ENCODE results near the gene ITPR2.
"Not testable (repeated sequence)": the region's sequence is repeated elsewhere in the genome, so short reads cannot be mapped to it uniquely, and the experiment has no call there.

ITPR2 gene

DNA sequence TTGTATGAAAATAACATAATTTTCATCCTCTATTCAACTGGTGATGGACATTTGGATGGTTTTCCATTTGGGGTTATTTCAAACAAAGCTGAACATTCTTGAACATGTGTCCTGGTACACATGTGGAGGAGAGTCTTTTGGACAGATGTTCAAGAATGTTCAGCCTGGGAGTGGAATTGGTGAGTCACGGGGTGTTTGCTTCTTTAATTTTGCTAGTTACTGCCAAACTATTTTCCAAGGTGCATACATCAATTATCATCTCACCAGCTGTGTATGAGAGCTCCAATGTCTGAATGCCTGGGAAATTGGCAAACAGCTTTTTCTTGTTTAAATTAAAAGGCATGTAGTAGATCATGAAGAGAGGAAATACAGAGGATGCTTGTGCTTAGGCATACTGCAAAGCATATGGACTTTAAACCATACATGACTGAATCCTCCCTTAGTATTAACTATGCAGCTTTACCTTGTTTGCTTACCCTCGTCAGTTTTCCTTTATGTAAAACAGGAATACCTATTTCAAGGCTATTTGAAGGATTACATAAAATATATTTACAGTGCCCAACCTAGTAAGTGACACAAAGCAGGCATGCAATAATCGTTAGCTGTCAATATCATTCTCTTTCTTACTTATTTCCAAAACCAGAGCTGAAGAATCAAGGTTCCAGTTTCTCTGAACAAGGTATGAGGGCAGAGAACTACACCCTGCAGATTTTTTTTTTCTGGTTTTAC lies 152.1 kb downstream of the ITPR2 start:
- in situ Hi-C loops (cut with MboI; ENCODE audit: low sequenced_read_pairs), result no loop called here

DNA sequence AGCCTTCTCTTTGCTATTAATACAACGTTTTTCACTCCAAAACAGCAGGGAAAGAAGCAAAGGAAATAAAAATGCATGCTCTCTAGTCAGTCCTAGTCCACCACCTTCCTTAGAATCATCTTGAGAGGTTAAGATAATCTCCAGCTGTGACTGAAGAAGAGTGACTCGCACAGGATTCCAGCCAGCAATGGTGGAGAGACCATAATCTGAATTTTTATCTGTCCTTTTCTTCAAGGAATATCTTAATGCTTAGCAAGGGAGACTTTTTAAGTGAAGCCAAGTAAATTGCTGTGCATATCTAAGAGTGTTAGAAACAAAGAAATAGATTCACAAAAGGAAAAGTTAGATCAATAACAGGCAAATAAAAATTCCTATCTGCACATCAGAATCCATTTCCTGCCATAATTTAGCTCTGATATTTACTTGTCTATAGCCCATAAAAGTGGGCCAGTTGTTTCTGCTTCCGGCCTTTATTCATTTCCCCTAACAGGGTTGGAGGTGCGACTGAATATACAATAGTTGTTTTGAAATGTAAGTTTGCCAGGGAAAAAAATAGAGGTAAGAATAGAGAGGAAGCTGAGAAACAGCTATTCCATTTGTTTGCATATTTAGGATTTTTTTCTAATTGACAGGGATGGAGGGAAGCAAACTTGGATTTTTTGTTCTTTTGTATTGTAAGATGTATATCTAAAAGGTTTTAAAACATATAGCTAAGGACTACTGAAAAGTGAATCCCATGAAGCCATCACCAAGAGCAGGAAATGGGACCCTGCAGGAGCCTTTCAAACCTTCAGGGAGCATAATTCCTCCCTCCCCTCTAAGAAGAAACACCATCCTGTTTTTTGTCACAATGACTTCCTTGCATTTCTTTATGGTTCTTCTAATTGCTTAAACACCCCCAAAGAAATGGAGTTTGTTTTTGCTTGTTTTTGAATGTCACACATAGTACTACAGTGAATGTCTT lies 154.0 kb downstream of the ITPR2 start:
- in situ Hi-C loops (cut with MboI; ENCODE audit: low sequenced_read_pairs), result no loop called here

GRCh38 chr12:26671487-26671886 lies 161.5 kb downstream of the ITPR2 start:
- in situ Hi-C loops (cut with MboI; ENCODE audit: low sequenced_read_pairs), result not testable (repeated sequence)

DNA sequence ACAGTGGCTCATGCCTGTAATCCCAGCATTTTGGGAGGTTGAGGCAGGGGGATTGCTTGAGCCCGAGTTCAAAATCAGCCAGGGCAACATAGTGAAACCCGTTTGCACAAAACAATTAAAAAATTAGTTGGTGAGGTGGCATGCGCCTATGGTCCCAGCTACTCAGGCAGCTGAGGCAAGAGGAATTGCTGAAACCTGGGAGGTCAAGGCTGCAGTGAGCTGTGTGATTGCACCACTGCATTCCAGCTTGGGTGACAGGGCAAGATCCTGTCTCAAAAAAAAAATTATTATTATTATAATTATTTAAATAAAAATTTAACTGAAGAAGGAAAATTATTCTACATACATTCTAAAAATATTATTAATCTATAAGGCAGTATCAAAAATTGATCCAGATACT lies 164.1 kb downstream of the ITPR2 start:
- in situ Hi-C loops (cut with MboI; ENCODE audit: low sequenced_read_pairs), result no loop called here

GRCh38 chr12:26668230-26668629 lies 164.8 kb downstream of the ITPR2 start:
- in situ Hi-C loops (cut with MboI; ENCODE audit: low sequenced_read_pairs), result no loop called here

- in situ Hi-C loops (cut with MboI; ENCODE audit: low sequenced_read_pairs), result no loop called here
Measured at GRCh38 chr12:26666286-26666685, 166.7 kb downstream of the ITPR2 start.

- in situ Hi-C loops (cut with MboI; ENCODE audit: low sequenced_read_pairs), result no loop called here
Measured at GRCh38 chr12:26661399-26661798, 171.6 kb downstream of the ITPR2 start.

DNA sequence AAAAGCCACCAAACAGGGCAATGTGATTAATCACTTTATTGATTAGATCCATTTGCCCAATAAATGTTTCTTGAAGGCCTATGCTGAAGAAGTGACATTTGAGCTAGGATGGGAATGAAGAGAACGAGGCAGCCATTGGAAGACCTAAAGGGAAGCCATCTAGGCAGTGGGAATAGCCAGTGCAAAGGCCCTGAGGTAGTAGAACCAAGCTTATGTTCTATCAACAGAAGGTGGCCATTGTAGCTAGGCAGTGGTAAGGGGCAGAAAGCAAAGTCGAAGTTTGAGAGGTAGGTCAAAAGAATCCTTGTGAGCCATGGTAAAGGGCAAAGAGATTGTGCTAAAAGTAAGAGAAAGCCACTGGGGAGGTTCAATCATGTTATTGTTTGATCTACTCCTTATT lies 173.1 kb downstream of the ITPR2 start:
- in situ Hi-C loops (cut with MboI; ENCODE audit: low sequenced_read_pairs), result no loop called here

DNA sequence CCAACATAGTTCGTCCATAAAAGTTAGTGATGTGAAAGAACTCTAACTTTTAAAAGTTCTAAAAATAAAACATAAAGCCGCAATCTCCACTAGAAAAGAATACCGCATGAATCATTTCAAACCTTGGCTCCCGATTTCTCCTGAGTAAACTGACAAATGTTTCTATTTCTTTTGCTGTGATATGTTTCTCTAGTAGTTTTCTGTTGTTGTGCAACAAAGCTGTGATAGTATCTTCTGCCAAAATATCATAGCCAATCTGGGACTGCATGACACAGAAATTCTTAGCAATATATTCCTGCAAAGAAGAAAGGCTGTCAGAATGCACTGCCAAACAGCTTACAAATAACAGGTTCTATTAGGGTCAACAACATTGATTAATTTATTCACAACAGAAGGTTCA lies 174.0 kb downstream of the ITPR2 start:
- in situ Hi-C loops (cut with MboI; ENCODE audit: low sequenced_read_pairs), result no loop called here

GRCh38 chr12:26654623-26655022 lies 178.4 kb downstream of the ITPR2 start:
- in situ Hi-C loops (cut with MboI; ENCODE audit: low sequenced_read_pairs), result no loop called here

DNA sequence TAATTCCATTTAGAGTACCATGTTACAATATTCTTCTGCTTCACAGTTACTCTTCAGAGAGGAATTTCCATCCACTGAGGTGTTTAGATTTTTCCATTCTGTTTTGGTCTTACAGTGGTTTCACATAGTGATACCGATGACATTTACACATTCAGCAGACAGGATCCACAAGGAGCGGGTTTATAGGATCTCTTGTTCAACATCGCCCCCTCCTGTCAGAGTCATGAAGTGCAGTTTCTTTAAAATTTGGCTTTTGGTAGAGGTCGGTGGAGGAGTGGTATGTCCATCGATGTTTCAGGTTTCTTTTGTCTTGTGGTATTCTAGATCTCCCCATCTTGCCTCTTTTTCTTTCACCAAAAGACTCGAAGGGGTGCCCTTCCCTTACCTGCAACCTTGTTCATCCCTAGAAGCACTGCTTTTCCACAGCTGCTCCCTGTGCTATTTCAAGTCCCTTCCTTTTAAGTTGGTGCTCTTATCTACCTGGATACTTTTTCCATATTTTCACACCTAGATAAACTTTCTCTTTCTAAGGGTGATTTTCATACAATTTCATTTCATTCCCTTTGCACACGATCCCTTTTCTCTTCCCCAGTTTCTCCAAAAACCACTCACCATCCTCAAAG lies 181.3 kb downstream of the ITPR2 start:
- in situ Hi-C loops (cut with MboI; ENCODE audit: low sequenced_read_pairs), result no loop called here

DNA sequence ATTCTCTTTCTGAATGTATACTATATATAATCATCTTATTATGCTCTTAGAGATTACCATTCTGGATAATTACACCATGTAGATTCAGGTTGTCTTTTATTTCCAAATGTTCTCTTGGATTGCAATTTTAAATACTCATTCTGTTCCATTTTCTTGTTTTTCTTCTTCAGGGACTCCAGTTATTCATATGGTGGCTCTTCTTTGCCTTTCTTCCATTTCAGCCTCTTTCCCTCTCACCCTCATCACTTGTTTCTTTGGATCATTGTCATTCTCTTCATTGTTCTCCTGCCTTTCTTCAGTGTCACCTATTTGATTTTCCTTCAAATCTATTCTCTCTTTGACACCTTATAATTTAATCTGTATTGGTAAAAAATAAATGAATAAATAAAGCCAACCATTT lies 182.0 kb downstream of the ITPR2 start:
- in situ Hi-C loops (cut with MboI; ENCODE audit: low sequenced_read_pairs), result no loop called here

DNA sequence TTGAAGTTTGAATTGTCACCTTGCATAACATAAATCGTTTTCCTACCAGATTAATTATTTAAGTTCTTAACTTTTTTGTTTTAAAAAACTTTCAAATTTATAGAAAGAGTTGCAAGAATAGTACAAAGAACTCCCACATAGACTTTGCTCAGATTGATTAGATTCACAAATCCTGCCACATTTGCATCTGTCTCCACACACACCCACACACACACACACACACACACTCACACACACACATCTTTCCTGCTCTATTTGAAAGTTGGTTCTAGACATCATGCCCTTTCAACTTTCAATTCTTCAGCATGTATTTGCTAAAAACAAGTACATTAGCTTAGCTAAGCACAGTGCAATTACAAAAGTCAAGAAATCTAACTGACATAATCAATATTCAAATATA lies 184.0 kb downstream of the ITPR2 start:
- in situ Hi-C loops (cut with MboI; ENCODE audit: low sequenced_read_pairs), result loop anchor here (25.0 kb wide), 1 partner anchor 562 kb away; no protein-coding TSS in a partner anchor

DNA sequence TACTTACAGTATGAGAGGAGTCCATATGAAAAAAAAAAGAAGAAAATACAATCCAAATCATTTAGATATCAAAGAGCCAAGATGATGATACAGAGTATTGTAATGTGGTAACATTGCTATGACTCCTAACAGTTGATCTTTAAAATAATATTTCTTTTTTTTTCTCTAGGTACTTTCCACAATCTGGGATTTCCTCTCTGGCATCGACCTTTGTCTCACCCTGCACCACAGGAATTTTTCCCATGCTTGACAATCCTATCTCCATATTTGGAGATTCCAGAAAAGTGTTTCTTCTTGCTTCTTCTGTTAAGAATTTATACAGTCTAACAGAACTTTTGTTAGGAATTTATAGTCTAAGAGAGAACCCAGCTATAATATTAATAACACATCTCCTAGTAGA lies 184.4 kb downstream of the ITPR2 start:
- in situ Hi-C loops (cut with MboI; ENCODE audit: low sequenced_read_pairs), result loop anchor here (25.0 kb wide), 1 partner anchor 561 kb away; no protein-coding TSS in a partner anchor

GRCh38 chr12:26648066-26648465 lies 184.9 kb downstream of the ITPR2 start:
- in situ Hi-C loops (cut with MboI; ENCODE audit: low sequenced_read_pairs), result loop anchor here (25.0 kb wide), 1 partner anchor 561 kb away; no protein-coding TSS in a partner anchor

DNA sequence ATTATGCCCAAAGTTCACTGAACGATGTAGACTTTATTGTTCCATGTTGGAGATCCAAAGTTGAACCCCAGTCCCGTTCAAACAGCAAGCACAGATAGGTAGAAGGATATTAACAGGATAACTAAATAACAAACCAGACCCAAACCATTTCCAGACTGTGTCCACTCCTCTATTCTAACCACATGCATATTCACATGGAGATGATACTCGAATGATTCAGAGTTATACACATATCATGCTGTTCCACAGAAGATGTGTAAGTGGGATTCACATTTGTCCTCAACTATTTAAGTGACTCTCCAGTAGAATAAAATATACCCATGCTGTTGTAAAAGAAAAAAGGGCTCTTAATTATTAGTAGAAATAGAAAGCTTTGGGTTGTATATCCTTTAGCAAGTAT lies 185.9 kb downstream of the ITPR2 start:
- in situ Hi-C loops (cut with MboI; ENCODE audit: low sequenced_read_pairs), result loop anchor here (25.0 kb wide), 1 partner anchor 560 kb away; no protein-coding TSS in a partner anchor

DNA sequence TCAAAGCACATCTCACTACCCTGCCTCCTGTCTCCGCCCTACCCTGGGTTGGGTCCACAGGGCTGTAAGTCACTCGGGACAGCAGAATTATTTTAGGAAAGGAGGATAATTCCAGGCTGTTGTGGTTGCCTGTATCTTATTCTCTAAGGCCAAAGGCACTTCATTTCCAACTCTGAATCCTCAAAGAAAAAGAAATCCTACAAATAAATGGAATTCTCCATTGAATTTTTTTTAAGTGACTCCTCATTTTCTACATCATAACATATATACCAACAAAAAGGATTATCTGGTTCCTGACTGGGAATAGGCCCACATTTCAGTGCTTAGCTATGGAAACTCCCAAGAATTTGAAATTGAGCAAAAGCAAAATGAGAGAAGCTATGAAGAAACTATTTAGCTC lies 186.4 kb downstream of the ITPR2 start:
- in situ Hi-C loops (cut with MboI; ENCODE audit: low sequenced_read_pairs), result loop anchor here (25.0 kb wide), 1 partner anchor 559 kb away; no protein-coding TSS in a partner anchor

- in situ Hi-C loops (cut with MboI; ENCODE audit: low sequenced_read_pairs), result loop anchor here (25.0 kb wide), 1 partner anchor 557 kb away; no protein-coding TSS in a partner anchor
Measured at GRCh38 chr12:26644376-26644775, 188.6 kb downstream of the ITPR2 start.

GRCh38 chr12:26643532-26644315 lies 189.3 kb downstream of the ITPR2 start:
- in situ Hi-C loops (cut with MboI; ENCODE audit: low sequenced_read_pairs), result loop anchor here (25.0 kb wide), 1 partner anchor 556 kb away; no protein-coding TSS in a partner anchor

- in situ Hi-C loops (cut with MboI; ENCODE audit: low sequenced_read_pairs), result loop anchor here (25.0 kb wide), 1 partner anchor 555 kb away; no protein-coding TSS in a partner anchor
Measured at GRCh38 chr12:26642361-26642760, 190.6 kb downstream of the ITPR2 start.
